GM18505 (cell line): ENCODE data around the gene ZCCHC17.

Source experiments
- ATAC-seq: cut with Tn5 transposase; IDR thresholded peaks from one replicate; pipeline ENCODE4 v1.9.1; 2021; ENCODE audit not compliant: unreplicated experiment
- POLR2A ChIP-seq: IDR thresholded peaks from 4 replicates; pipeline ENCODE4 v1.6.1; 2011; ENCODE audit warnings: borderline replicate concordance; ENCODE audit not compliant: insufficient read depth, insufficient read length; ENCODE audit errors: extremely low read depth

The ZCCHC17 gene

DNA sequence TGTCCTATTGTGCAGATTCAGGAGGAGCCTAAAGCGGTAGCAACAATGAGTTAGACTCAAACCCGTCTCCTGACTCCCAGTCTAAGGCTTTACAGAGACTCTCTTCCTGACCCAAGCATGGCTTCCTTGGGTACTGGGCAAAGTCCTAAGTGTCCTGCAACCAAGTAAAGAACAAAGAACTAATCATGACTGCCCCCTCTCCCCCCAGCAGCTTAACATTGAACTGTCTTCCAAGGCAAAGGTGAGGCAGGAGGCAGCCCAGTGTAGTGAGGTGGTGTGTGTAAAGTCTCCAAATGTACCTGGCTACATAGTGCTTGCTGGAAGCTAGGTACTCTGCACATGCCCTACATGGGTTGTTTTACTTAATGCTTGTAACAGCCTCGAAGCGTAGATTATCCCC, 73.7 kb downstream of the ZCCHC17 start:
- no peak for TF ChIP-seq POLR2A
- ATAC-seq: no peak

DNA sequence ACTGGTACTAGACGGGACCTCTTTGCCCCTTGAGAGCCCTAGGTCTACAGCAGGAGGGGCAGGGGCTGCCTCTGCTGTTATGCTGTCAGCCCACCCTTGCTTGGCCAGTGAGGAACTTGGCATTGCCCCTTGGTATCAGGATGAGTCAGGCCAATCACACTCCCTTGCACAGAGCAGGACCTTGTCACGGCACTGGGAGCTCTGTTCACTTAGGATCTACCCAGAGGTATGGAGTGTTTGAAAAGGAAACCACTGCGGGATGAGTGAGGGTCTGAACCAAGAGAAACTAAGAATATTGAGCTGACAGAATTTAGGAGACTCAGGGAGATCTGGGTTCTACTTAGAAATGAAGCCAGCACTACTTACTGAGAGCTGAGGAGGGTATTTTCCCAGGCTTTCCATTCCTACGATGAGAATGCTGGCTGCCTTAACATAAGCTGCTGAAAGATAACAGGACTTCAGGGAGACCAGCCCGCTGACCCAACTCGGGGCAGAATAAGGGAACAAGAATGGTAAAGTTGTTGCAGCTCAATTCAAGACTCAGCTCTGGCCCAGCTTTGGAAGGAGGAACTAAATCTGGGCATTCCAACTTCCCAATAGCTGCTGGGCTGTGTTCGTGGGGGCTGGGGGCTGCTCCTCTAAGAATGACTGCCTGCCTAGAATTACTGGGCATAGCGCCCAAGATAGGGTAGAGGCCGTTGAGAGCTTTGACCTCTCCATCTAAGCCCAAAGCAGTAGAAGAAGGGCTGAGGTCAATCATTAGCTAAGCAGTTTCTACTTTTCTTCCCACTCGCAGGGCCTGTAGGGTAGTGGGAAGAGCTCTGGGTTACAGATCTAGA, 74.5 kb downstream of the ZCCHC17 start:
- TF ChIP-seq POLR2A: no peak

DNA sequence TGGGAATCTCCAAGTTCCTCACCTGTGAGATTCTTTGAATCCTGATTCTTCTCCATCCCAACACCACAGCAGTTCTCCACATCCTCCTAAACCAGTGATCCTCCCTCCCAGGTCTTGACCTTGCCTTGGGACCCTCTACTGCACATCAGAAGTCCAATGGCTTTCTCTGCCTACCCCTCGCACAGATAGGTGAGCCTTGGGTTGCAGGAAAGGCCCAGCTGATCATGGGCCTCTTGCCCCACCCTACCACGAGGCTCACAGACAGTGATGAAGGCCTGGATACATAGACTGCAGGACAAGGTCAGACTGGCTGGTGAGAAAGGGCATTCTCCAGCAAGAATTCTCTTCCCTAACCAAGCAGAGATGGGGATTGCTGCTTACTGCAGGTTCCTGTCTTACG, 75.2 kb downstream of the ZCCHC17 start:
- no peak for ATAC-seq
- no peak for TF ChIP-seq POLR2A

More for the DNA sequence above, 74.5 kb downstream of the ZCCHC17 start:
- no peak for ATAC-seq

DNA sequence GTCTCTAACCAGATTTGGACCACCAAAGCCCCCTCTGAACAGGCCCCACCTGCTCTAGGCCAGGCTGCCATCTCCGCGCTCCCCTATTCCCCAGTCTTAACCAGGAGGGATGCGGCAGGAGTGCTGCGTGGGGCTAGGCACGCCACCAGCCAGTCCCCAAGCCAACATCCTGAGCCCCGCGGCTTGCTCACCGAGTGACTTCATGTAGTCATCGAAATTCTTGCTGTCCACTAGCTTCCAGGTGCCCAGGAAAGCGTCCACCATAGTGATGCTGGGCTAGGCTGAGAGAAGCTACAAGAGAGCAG, 75.9 kb downstream of the ZCCHC17 start:
- no peak for TF ChIP-seq POLR2A
- no peak for ATAC-seq

DNA sequence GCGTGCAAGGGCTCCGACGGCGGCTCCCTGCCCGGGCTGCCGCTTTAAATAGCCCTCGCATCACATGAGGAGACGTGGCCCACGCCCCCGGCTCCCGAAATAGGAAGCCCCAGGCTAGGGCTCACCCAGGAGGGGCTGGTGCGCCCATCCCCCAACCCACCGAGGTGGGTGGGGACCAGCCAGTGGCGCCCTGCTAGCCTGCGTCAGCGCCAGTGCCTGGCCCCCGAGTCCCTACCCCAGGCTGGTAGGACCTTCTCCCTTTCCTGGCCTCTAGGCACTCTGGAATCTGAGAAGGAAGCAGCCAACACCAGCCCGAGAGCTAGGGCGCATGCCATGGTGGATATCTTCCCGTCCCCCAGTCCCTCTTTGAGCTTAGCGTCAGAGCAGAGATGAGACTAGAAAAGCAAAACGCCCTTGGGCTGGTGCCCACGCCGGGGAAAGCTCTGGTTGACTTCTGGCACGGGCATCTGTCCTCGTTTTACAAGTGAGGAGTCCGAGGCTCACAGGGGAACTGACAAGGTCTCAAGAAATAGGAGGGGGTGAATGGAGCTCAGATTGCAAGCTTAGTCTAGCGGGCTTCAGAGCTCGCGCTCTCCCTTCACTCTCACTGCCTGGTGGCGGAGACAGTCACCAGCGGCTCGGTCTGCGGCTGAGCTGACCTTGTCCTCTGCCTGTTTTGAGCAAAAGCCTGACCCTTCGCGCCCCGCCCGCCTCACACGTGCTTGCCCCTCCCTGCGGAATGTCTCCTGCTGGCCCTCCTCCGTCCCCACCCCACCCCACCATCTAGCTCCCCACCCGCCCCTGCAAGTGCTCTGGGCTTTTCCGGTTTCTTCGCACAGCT, 76.4 kb downstream of the ZCCHC17 start, which contains the start of gene FABP3:
FABP3 (minus strand) TSS at position 21 of the 841 bp plus-strand sequence. CDS start 62 bp downstream, outside the sequence.
- no peak for TF ChIP-seq POLR2A
- ATAC-seq: no peak

DNA sequence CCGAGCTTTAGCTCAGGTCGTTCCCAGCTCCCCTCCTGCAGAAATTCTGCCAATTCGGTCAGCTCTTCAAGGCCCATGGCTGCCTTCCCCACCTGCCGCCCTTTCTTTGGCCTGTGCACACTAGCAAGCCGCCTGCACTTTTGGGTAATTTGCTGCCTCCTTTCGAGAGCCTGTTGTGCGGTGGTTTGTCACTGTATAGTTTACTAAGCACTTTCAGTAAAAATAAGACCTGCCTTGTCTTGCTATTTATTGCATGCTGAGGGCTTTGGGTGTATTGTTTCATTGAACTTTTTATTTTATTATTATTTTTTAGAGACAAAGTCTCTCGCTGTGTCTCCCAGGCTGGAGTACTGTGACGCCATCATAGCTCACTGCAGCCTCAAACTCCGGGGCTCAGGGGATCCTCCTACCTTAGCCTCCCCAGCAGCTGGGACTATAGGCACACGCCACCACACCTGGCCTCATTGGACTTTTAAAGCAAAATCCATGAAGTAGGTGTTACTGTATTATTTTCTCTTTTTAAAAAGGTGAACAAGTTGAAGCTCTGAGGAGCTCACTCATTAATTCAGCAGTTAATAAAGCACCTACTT, 77.2 kb downstream of the ZCCHC17 start:
- no peak for ATAC-seq
- no peak for TF ChIP-seq POLR2A

DNA sequence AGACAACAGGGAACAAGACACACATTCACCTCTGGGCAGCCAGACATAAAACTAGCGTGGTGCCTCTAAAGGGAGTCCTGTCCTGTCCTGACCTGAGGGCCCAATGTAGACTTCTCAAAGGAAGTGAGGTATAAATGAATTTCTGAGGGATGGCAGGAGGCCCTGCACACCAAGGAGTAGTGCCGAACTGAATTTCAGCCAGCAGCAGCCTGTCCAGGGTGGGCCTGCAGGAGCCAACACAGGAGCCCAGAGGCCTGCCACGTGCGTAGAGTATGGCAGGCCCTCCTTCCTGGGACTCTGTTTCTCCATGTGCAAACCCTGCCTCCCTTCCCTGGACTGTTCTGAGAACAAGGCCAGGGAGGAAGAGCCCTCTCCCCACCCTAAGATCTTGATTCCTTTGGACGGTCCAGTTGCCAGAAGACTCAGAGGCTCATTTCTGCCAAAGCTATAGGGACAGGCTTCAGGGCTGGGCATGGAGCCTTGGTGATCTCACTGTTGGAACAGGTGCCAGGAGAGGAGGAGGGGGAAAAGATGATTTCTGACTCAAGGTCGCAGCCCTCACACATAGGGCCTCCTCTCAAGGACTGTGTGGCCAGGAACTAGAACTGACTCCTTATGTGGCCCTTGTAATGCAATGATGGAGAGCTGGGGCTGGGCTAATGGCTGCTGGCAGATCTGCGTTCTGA, 77.8 kb downstream of the ZCCHC17 start:
- no peak for TF ChIP-seq POLR2A
- no peak for ATAC-seq

DNA sequence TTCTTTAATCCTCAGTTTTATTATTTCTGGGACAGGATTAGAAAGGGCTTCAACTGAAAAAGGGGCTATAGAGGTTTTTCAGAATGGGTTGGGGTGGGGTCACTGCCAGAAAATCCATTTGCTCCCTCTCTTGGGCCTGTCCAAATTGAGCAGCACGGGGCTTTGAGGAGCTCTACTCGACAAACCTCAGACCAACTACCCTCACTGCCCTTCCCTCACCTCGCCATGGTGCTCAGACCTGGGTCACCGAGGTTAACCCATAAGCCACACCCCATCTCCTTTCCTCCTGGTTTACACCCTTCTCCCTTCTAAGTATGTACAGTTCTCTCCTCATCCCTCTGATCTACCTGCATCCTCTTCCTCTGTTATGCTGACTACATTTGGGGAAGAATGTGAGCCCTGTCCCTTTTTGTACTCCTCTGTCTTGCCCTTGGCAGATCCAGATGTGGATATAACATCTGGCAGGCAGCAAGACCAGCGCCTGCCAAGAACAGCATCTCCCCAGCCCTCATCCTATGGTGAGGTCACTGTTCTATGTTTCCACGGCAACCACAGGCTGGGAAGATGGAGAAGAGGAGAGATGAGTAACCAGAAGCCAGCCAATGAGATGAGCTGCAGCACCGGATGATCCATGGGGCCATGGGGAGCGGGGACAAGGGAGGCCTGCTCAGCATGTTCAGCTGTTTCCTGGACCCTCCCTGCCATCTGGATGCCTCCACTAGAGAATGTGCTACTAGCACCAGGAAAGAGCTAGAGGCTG, 79.7 kb downstream of the ZCCHC17 start:
- no peak for ATAC-seq
- TF ChIP-seq POLR2A: no peak

DNA sequence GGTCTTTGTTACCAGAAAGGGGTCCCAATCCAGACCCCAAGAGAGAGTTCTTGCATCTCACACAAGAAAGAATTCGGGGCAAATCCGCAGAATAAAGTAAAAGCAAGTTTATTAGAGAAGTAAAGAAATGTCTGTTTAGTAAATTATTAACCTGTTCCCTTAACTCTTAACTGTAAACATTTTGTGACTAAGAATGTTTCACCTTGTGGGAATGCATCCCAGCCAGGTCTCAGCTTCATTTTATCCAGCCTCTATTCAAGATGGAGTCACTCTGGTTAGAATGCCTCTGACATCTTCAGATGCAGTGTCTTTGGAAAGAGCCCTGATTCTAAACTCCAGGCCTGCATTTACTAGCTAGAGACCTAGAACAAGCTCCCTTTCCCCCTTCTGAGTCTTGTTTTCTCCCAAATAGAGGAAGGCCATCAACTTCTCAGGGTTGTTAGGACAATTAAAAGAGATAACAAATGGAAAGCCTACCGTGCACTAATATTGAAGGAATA, 80.6 kb downstream of the ZCCHC17 start:
- TF ChIP-seq POLR2A: no peak

DNA sequence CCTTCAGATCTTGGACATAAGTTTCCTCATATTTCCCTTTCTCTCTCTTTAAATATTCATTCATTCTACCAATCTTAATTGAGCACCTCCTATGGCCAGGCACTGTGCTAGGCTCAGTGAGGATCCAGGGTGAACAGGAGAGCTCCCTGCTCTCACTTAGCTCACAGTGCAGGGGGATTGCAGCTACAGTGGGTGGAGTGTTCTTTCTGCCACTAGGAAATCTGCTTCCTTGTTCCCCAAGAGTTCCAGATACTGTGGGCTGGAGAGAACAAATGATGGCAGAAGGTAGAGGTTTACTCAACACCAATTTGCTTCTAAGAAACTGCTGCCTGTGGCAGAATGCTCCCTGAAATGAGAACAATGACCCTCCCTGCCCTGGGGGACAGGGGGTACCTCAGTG, 81.2 kb downstream of the ZCCHC17 start:
- ATAC-seq: no peak

More for the DNA sequence above, 80.6 kb downstream of the ZCCHC17 start:
- no peak for ATAC-seq

DNA sequence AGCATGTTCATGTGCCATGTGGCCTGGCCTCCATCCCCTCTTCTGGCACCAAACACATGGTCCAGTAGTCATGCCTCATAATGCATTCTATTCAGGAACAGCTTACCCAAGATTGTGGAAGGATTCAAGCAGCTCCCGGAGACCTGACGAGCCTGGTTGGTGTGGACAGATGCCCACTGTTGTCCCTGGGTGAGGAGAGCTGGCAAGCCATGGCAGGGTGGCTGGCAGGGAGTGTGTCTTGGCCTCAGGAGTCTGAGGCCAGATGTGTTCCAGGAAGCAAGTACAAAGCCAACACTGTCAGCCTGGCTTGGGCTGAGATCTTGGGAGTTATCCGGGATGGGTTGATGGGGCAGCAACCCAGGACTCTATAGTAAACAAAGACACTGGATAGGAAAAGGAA, 83.3 kb downstream of the ZCCHC17 start:
- ATAC-seq: no peak
- TF ChIP-seq POLR2A: no peak

More for the DNA sequence above, 81.2 kb downstream of the ZCCHC17 start:
- TF ChIP-seq POLR2A: no peak
